ENCODE results near the gene CASTOR1.

DNA sequence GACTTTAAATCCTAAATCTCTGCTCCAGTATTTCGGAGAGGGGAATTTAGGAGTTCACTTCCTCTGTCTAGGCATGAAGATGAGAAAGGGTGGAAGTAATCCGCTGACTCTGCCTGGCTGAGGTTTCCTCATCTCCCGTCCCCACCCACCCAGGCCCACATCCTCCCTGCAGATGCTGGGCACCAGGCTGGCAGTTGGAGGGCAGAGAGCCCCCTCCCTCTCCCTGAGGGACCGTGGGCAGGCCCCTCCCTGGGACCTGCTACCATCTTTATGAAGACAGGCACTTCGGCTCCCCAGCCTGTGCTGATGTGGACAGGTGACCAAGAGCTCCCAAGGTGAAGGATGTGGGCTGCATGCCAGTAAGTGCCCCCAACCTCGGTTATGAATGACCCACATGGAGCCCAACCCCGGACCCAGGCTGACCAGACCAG, 6.7 kb downstream of the CASTOR1 start:
- TF ChIP-seq POLR2A (IDR thresholded peaks at IDR 0.05), result no peak
- TF ChIP-seq POLR2AphosphoS5 (IDR thresholded peaks at IDR 0.05), result no peak
- TF ChIP-seq, protein P1, sequence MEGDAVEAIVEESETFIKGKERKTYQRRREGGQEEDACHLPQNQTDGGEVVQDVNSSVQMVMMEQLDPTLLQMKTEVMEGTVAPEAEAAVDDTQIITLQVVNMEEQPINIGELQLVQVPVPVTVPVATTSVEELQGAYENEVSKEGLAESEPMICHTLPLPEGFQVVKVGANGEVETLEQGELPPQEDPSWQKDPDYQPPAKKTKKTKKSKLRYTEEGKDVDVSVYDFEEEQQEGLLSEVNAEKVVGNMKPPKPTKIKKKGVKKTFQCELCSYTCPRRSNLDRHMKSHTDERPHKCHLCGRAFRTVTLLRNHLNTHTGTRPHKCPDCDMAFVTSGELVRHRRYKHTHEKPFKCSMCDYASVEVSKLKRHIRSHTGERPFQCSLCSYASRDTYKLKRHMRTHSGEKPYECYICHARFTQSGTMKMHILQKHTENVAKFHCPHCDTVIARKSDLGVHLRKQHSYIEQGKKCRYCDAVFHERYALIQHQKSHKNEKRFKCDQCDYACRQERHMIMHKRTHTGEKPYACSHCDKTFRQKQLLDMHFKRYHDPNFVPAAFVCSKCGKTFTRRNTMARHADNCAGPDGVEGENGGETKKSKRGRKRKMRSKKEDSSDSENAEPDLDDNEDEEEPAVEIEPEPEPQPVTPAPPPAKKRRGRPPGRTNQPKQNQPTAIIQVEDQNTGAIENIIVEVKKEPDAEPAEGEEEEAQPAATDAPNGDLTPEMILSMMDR (IDR thresholded peaks at IDR 0.05), result no peak
- no peak for TF ChIP-seq EP300 (IDR thresholded peaks at IDR 0.05)

All from upper lobe of left lung (tissue), 4 donors.